H1 (cell line): ENCODE measurements around the gene PPM1G. TPM values are rescaled to one million over a fixed set of nuclear protein-coding genes. Genes with fewer than 3 reads are reported as not detected.

Experiments
- GABPA ChIP-seq: IDR thresholded peaks from 2 replicates; pipeline ENCODE4 v1.6.1; 2011; ENCODE audit warnings: mild to moderate bottlenecking, low read length, moderate library complexity, borderline replicate concordance; ENCODE audit not compliant: insufficient read depth
- polyA plus RNA-seq, 7 experiments: library from polyadenylated mRNA; depleted of rRNA in 3 of 7; stranded (reverse) in 5 of 7; unstranded in 2 of 7; fragments of >200 nt in 5 of 7; fragments of 200-250 nt in 2 of 7; gene quantifications; 1 replicate in 5 of 7; 2 replicates in 1 of 7; 4 replicates in 1 of 7; pipeline versions ENCODE4 v1.2.1 to v1.2.3, GENCODE V29; 2011 to 2013; ENCODE audit warnings: missing spikeins in 2 of 7, mixed read lengths in 2 of 7
- total RNA-seq: library from RNA; stranded (reverse); fragmentation: NEBNext Ultra II Directional; extraction: Animal tissue kit (Norgen Biotek cat#: 25700); gene quantifications from 2 replicates; pipeline ENCODE4 v1.2.1, GENCODE V29; 2021

Gene PPM1G
- total and polyA plus RNA-seq, 2 of the 8 experiments (the other 6 are each of a cell fraction or from before 2014, with no cell fraction given) = 73.3 to 203 TPM

DNA sequence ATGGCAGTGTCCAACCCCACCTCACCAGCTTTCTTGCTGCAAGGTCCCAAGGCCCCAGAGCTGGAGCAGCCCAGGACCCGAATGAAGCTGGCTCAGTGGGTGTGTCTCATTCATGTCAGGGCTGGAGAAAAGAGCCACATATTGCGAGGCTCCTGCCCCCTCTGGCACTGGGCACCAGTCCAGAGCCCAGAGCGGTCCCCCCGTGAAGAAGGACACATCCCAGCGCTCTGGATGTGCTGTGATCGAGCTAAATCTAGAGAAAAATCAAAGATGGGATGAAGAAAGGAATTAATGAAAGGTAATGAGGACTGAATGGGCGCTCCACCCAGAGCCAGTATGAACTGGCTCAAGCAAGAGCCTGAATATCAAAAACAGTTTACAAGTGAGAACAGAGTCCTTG is 73.2 kb downstream of the PPM1G start (continued):
- TF ChIP-seq GABPA = no peak
